Inflammatory macrophage (primary cell): ENCODE results near the gene TUFT1.
A peak's percentile ranks its signal among the peaks of the same experiment; 100 is the strongest.

Experiments
- DNase-seq, 2 donors: peaks; one replicate each; pipeline ENCODE4 v3.0.0-alpha.2; 2020 to 2022

TUFT1 gene

GRCh38 chr1:151539321-151540020 is 638 bp upstream of the TUFT1 start:
- DNase-seq: peak; percentile 44 to 66

- DNase-seq: no peak
These were observed 871 bp downstream of the TUFT1 start for GRCh38 chr1:151540982-151541377.

GRCh38 chr1:151541752-151542151 is 1.6 kb downstream of the TUFT1 start:
- no peak for DNase-seq

GRCh38 chr1:151542710-151543129 is 2.6 kb downstream of the TUFT1 start:
- DNase-seq: no peak

- DNase-seq: no peak
These were observed 5.4 kb downstream of the TUFT1 start for GRCh38 chr1:151545542-151545941.

DNA sequence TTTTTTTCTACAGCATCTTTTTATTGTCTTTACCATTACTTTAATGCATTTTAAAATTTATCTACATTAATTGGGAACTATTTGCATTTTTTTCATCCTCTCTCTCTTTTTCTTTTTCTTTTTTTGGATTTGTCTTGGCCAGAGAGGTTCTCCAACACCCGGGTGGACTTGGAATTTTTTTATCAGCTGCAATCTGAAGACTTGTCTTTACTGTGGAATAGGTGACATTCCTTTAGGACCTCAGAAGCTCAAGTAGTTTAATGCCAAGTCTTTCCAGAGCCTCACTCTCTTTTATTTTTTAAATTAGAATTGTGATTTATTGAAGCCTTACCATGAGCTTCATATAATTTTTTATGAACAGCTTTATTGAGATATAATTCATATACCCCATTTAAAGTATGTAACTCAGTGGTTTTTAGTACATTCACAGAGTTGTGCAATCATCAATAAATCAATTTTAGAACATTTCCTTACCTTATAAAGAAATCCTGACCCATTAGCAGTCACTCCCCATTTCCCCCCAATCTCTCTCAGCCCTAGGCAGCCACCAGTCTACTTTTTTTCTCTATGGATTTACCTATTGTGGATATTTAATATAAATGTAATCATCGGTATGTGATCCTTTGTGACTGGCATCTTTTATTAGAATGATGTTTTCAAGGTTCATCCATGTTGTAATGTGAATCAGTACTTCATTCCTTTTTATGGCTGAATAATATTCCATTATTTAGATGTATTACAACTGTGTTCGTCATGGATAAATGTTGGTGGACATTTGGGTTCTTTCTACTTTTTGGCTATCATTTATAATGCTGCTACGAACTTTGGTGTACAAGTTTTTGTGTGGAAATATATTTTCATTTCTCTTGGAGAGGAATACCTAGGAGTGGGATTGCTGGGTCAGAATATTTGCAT is 6.2 kb downstream of the TUFT1 start:
- DNase-seq: no peak

- no peak for DNase-seq
These were observed 7.2 kb downstream of the TUFT1 start for GRCh38 chr1:151547119-151547899.

GRCh38 chr1:151547900-151548230 is 7.8 kb downstream of the TUFT1 start:
- DNase-seq: no peak

GRCh38 chr1:151549199-151549598 is 9.1 kb downstream of the TUFT1 start:
- no peak for DNase-seq

DNA sequence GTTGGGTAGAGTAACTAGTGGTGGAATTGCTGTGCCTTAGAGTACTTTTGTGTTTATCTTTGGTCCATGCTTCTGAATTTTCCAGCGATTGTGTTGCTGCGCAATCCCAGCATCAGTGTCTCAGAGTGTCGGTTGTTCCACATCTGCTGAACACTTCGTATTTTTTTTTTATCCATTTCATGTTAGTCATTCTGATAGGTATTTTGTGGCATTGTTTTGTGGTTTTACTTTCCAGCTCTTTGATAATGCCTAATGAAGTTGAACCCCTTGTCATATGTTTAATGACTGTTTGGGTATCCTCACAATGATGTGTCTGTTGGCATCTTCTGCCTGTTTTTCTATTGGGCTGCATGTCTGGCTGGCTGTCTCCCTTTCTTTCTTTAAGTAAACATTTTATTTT is 13.6 kb downstream of the TUFT1 start:
- no peak for DNase-seq

- no peak for DNase-seq
These were observed 15.9 kb downstream of the TUFT1 start for GRCh38 chr1:151556052-151556451.

DNA sequence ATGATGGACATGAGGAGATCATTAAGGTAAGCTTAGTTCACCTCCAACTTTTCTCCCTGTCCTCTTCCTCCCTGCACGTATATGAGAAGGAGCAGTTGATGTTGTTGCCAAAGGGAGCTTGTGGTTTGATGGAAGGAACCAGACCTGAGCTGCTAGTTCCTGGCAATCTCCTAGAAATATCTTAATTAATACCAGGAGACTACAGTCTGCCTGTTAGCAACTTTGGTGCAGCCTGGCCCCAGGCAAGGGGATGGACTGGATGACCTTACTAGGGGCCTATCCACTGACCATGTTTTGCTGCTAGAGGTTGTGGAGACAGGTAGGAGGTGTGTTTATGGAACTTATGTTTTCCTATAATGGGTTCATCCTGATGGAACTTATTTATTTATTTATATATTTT is 22.6 kb downstream of the TUFT1 start:
- no peak for DNase-seq

DNA sequence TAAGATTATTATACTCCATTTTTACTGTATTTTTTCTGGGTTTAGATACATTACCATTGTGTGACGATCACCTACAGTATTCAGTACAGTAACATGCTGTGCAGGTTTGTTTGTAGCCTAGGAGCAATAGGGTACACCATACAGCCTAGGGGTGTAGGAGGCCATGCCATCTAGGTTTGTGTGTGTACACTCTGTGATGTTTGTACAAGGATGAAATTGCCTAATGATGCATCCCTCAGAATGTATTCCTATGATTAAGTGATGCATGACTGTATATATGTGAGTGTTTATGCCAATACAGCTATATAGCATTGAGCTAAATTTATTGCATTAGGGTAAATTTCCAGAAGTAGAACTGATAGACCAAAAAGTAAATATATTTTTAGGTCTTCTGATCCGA is 23.3 kb downstream of the TUFT1 start:
- no peak for DNase-seq

GRCh38 chr1:151565502-151566189 is 25.5 kb downstream of the TUFT1 start:
- no peak for DNase-seq

DNA sequence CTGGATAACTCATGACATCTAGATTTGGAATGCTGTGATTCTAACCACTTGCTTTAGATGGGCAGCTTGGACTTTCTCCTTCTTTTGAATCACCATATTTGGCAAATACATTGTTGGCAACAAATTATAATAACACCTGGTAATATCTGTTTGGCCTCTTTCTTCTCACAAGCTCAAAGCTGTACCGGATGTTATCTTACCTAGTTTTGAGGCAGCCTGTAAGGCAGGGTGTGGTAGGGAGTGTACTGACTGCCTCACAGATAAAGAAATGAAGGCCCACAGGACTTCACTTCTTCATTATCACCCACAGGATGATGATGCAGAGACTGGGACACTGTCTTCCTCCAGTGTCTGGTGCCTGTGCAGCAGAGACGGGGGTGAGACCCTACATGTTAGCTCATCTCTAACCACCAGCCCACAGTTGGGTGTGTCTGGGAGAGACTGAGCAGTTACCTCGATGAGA is 28.5 kb downstream of the TUFT1 start:
- DNase-seq: no peak

DNA sequence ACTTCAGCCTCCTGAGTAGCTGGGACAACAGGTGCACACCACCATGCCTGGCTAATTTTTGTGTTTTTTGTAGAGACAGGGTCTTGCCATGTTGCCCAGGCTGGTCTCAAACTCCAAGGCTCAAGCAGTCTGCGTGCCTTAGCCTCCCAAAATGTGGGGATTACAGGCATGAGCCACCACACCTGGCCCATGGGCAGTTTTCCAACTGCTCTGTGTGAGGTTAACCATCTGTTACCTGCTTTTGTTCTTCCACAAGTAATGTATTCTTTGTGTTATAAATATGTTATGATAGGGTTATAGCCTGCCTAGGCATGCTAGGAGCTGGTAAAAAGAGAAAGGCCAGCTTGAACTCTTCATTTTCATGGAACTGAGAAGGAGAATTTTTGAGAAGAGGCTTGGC is 30.7 kb downstream of the TUFT1 start:
- DNase-seq: no peak

DNA sequence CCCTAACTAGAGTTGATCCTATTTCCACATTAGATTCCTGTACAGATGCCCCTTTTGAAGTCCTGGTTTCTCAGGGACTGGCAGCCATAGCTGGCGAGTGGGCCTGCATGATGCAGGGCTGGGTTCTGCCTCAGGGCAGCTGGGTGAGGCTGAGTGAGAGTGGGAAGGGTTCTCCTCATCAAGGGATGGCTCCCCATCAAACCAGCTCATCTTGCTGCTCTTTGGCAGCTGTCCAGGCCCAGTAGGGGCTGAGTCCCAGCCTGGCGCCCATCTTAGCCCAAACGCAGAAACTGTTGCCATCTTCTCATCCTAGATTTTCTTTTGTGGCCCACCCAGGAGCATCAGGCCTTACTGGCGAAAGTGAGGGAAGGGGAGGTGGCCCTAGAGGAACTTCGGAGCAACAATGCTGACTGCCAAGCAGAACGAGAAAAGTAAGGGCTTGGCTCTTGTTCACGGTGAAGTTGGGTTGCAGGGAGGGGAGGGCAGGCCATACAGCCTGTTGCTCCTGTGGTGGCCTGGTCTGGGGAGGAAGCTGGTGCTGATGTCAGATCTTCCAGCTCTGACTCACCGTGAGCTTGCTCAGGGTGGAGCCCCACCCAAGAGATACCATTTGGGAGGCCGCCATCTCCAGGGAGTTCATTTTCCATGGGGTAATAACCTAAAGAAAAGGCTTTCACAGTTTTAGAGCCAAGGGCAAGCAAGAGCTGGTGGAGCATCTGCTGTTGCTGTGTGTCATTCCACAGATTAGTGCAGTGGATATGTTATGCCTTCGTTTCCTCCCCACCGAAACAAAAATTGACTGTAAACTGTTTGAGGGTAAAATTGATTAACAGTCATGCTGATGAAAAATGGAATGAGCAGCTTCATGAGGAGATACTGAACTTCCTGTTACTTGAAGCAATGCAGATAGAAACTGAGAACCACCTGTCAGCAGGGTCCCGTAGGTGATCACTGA is 34.7 kb downstream of the TUFT1 start:
- DNase-seq: peak; percentile 19 to 30

DNA sequence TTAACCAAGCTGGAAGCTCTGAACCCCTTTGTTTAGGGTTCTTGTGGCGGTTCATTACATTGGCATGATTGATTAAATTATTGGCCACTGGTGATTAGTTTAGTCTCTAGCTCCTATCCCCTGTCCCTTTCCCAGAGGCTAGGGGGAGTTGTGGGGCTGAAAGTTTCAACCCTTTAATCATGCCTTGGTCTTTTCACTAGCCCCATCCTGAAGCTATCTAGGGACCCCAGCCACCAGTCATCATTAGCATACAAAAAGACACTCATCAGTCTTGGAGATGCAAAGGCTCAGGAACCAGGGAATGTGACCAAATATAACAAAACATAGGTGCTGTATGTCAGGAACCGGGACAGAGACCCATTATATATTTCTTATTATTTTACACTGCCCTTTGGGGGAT is 37.1 kb downstream of the TUFT1 start:
- DNase-seq: no peak

- no peak for DNase-seq
These were observed 38.8 kb downstream of the TUFT1 start for GRCh38 chr1:151578941-151579340.

- DNase-seq: no peak
These were observed 39.5 kb downstream of the TUFT1 start for GRCh38 chr1:151579436-151580225.

DNA sequence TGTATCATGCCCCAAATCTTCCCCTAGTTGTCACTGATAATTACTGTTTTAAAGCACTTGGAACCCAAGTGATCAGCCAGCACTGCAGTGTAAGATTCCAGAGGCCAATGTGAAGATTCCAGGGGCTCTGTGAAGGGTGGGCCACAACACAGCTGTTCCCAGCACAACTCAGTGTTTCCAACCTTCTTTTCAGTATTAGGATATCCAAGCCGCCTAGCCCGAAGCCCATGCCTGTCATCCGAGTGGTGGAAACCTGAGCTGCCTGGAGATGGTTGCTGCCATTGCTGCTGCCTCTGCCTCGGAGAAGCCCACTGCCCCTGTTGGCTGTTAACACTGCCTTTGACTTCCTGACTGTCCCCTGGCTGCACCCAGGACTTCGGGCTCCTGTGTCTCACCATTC is 41.3 kb downstream of the TUFT1 start:
- DNase-seq: no peak
